ENCODE measurements around the gene TMEM201. TPM values are rescaled to one million over a fixed set of nuclear protein-coding genes. Genes with fewer than 3 reads are reported as not detected.

TMEM201 gene
- total and polyA plus RNA-seq, 9 donors: 1.6 to 20.8 (median 15.6) TPM

DNA sequence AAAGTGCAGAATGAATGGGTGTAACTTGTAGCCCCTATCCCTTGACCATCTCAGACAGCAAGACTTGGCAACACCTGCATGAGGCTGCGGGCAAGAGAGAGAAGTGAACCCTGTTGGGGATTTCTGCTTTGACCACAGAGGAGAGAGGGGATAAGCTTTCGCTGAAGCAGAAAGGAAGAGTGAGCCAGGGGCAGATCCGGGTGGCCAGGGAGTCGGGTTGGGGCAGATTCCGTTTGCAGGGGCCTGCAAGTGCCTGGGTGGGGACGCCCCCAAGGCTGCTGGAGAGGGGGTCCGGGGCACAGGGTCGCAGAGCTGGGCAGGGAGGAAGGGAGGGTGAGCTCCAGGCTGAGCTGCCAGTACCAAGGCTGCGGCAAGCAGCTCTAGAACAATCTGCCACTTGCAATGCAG lies 37.5 kb downstream of the TMEM201 start:
- Histone ChIP-seq H3K9me3 (no peaks in the 10 kb centered on the region), H3K4me3 (no peak overlapping the region), H3K36me3 (no peaks in the 10 kb centered on the region), H3K27ac (no peak overlapping the region), H3K27me3 (no peaks in the 10 kb centered on the region), H3K4me1 (ENCODE audit: insufficient read depth) (peaks cover 14% of the 10 kb centered on the region)
- intact Hi-C loops (cut with DNase I): loop anchor here in 1 of 4 donors (5.0 kb wide), 1 partner anchor 61 kb away; no protein-coding TSS in a partner anchor
- no peak for DNase-seq
- WGBS, 3 donors: 76 to 85% (median 76%) methylated on average over 9 of the region's 9 CpGs
- TF ChIP-seq POLR2A (IDR thresholded peaks at IDR 0.05): no peak
- TF ChIP-seq EP300 (IDR thresholded peaks at IDR 0.05): no peak
- TF ChIP-seq, protein P1, sequence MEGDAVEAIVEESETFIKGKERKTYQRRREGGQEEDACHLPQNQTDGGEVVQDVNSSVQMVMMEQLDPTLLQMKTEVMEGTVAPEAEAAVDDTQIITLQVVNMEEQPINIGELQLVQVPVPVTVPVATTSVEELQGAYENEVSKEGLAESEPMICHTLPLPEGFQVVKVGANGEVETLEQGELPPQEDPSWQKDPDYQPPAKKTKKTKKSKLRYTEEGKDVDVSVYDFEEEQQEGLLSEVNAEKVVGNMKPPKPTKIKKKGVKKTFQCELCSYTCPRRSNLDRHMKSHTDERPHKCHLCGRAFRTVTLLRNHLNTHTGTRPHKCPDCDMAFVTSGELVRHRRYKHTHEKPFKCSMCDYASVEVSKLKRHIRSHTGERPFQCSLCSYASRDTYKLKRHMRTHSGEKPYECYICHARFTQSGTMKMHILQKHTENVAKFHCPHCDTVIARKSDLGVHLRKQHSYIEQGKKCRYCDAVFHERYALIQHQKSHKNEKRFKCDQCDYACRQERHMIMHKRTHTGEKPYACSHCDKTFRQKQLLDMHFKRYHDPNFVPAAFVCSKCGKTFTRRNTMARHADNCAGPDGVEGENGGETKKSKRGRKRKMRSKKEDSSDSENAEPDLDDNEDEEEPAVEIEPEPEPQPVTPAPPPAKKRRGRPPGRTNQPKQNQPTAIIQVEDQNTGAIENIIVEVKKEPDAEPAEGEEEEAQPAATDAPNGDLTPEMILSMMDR (IDR thresholded peaks at IDR 0.05): no peak

DNA sequence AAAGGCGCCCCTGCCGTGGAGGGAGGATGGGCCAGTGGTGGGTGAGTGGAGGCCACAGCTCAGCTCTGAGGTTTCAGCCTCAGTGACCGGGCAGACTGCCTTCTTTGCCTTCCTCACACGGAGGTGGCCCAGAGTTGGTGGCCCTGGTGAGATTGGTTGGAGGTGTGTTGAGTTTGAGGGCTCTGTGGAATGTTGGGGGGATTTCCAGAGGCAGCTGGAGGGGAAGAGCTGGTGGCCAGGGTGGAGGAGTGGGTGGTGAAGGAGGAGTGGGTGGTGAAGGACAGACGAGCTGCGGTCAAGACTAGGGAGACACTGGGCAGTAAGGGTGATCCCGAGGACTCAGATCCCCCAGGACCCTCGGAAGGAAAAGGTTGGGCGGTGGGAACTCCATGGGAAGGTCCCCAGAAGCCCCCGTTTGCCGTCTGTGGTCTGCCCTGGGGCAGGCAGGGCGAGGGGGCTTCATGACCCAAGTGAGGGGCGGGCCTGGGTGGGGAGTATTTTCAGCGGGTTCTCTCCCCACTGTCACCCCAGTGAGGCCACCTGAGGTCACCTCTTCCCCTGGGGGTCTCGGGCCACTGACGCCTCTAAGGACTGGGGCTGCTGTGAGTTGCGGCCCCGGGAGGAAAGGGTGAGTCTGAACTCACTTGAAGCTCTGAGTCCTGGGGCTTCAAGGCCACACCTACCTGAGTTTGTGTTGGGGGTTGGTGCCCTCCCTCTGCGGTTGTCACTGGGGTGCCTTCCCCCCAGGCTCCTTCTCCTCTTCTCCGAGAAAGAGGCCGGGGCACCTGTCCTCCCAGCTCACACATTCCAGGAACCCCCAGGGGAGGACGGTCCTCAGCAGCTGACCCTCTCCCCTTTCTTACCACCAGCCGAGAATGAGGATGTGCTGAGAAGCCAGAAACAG lies 40.1 kb downstream of the TMEM201 start:
- intact Hi-C loops (cut with DNase I): loop anchor here in 3 of 4 donors (2.0 to 5.0 kb wide), 2 partner anchors 59 to 238 kb away; no protein-coding TSS in a partner anchor
- WGBS, 3 donors: 80 to 83% (median 82%) methylated on average over 22 to 23 of the region's 23 CpGs
- no peaks in the 10 kb centered on the region for H3K36me3 ChIP-seq
- H3K27ac ChIP-seq: no peak overlapping the region
- TF ChIP-seq, protein P1 (IDR thresholded peaks at IDR 0.05): no peak
- no peak for TF ChIP-seq EP300 (IDR thresholded peaks at IDR 0.05)
- TF ChIP-seq POLR2A (IDR thresholded peaks at IDR 0.05): no peak
- peaks cover 14% of the 10 kb centered on the region for H3K4me1 ChIP-seq (ENCODE audit: insufficient read depth)
- no peaks in the 10 kb centered on the region for H3K9me3 ChIP-seq
- H3K27me3 ChIP-seq: no peaks in the 10 kb centered on the region
- DNase-seq: no peak
- H3K4me3 ChIP-seq: no peak overlapping the region

DNA sequence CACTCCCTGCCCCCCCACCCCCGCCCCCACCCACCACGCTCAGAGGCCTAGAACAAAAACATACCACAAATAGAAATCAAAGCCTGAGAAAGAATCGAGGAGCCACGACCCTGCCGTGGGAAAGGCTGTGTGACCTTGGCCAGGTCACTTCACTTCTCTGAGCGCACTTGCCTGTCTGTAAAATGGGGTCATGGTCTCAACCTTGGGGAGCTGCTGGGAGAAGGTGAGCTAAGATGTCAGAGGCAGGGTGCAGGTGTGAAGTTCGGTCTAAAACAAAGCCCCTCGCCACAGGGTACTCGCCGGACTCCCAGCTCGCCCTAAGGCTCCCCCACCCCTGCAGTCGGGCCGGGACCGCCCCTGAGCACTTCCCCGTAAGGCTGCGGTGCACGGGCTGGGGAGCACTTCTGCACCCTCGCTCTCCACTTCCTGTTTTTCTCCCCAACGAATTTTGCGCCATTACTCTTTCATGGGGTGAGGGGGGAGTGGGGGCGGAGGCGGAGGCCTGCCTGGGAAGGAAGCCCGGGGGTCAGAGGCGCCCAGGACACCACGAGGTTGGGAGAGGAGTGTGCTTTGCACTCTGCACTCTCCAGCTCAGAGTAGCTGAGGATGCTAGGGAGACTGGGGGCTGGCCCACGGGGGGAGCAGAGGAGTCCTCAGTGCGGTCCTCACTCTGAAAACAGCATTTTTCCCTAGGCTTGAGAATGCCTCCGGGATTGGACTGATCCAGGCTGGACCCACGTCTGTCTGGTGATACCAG lies 40.9 kb downstream of the TMEM201 start:
- no peaks in the 10 kb centered on the region for H3K27me3 ChIP-seq
- no peak overlapping the region for H3K4me3 ChIP-seq

More for the DNA sequence above, 40.9 kb downstream of the TMEM201 start:
- peaks cover 14% of the 10 kb centered on the region for H3K4me1 ChIP-seq (ENCODE audit: insufficient read depth)
- DNase-seq: peak; percentile 63 to 82 (median 70)
- H3K27ac ChIP-seq: no peak overlapping the region
- H3K36me3 ChIP-seq: no peaks in the 10 kb centered on the region
- 19 to 35% (median 22%) methylated on average over 29 of the region's 29 CpGs for WGBS, 3 donors
- TF ChIP-seq POLR2A (IDR thresholded peaks at IDR 0.05): no peak
- TF ChIP-seq EP300 (IDR thresholded peaks at IDR 0.05): no peak
- TF ChIP-seq, protein P1 (IDR thresholded peaks at IDR 0.05): no peak
- H3K9me3 ChIP-seq: no peaks in the 10 kb centered on the region
- intact Hi-C loops (cut with DNase I): loop anchor here in 3 of 4 donors (2.0 to 5.0 kb wide), 2 partner anchors 58 to 237 kb away; no protein-coding TSS in a partner anchor

Data from ovary (tissue), 9 donors.